Gastrocnemius medialis (tissue), 4 donors: ENCODE measurements around the gene SFTPA2. TPM values are rescaled to one million over a fixed set of nuclear protein-coding genes. Genes with fewer than 3 reads are reported as not detected.
"Not testable (repeated sequence)": the region's sequence is repeated elsewhere in the genome, so short reads cannot be mapped to it uniquely, and the experiment has no call there.

ENCODE experiments used
- ATAC-seq, 2 donors: fragments of 150-250 bp; one replicate each; pipeline ENCODE4 v1.9.1; 2016
- DNase-seq, 2 donors: peaks; one replicate each; pipeline ENCODE4 v3.0.0-alpha.2; 2019
- H3K27ac ChIP-seq, 4 donors: fragments of 200-600 bp; sonication (generic); 1 replicate in 1 of 4; 2 replicates in 3 of 4; pipeline ENCODE4 v1.5.1; 2016 to 2018; ENCODE audit warnings: mild to moderate bottlenecking in 2 of 4, moderate library complexity in 1 of 4
- H3K27me3 ChIP-seq, 3 donors: fragments of 200-600 bp; sonication (generic) in 2 of 3; 1 replicate in 1 of 3; 2 replicates in 2 of 3; pipeline versions ENCODE4 v1.5.1 to v1.6.0; 2016 to 2019; ENCODE audit warnings: mild to moderate bottlenecking in 1 of 3, moderate library complexity in 1 of 3
- H3K36me3 ChIP-seq, 2 donors: fragments of 200-600 bp; sonication (generic) in 1 of 2; one replicate each; pipeline ENCODE4 v1.5.1; 2017 to 2018
- H3K4me1 ChIP-seq, 2 donors: fragments of 200-600 bp; sonication (generic) in 1 of 2; one replicate each; pipeline ENCODE4 v1.5.1; 2016 to 2017; ENCODE audit warnings: mild to moderate bottlenecking in 2 of 2
- H3K4me3 ChIP-seq, 4 donors: fragments of 200-600 bp; sonication (generic) in 3 of 4; 1 replicate in 1 of 4; 2 replicates in 3 of 4; pipeline ENCODE4 v1.5.1; 2016 to 2019; ENCODE audit warnings: mild to moderate bottlenecking in 2 of 4
- H3K9me3 ChIP-seq, 3 donors: fragments of 200-600 bp; sonication (generic) in 2 of 3; 1 replicate in 1 of 3; 2 replicates in 2 of 3; pipeline ENCODE4 v1.5.1; 2016 to 2019
- CTCF ChIP-seq, 5 experiments: fragments of 450-650 bp in 3 of 5; fragments of 200-600 bp in 2 of 5; sonication (generic) in 2 of 5; IDR thresholded peaks in 4 of 5; conservative IDR thresholded peaks in 1 of 5; 1 replicate in 4 of 5; 2 replicates in 1 of 5; pipeline ENCODE4 v1.5.1; 2016 to 2019; ENCODE audit warnings: antibody characterized with exemption in 5 of 5, mild to moderate bottlenecking in 3 of 5, moderate library complexity in 3 of 5
- POLR2A ChIP-seq, 2 donors: fragments of 450-650 bp; IDR thresholded peaks; one replicate each; pipeline ENCODE4 v1.6.1; 2017; ENCODE audit warnings: antibody characterized with exemption in 2 of 2, mild to moderate bottlenecking in 2 of 2, moderate library complexity in 2 of 2
- in situ Hi-C, 4 donors: fragments of 200-750 bp; cut with MboI; loops; one replicate each; pipeline versions ENCODE4 v1.15.0 to v1.8.0; 2017; ENCODE audit warnings: low sequenced_read_pairs in 4 of 4
- intact Hi-C: fragments of 100-400 bp; cut with DNase I; formaldehyde crosslinking; loops from one replicate; pipeline ENCODE4 v1.15.1; 2023; ENCODE audit warnings: low total_unique reads
- total RNA-seq, 4 donors: library from RNA; depleted of rRNA; stranded (reverse); fragments of >200 nt; gene quantifications; one replicate each; pipeline versions ENCODE4 v1.1.0 to v1.2.3, GENCODE V29; 2016

SFTPA2 gene
- total RNA-seq, 4 donors from 2014 or later, result not detected

- H3K36me3 ChIP-seq, result no peaks in the 10 kb centered on the region
- H3K27ac ChIP-seq, result no peak overlapping the region
- intact Hi-C loops, result no loop called here
- DNase-seq (no peak), ATAC-seq (no peak)
- H3K27me3 ChIP-seq, result no peaks in the 10 kb centered on the region
- no peaks in the 10 kb centered on the region for H3K4me1 ChIP-seq
- in situ Hi-C loops, result no loop called here
- H3K9me3 ChIP-seq, result no peaks in the 10 kb centered on the region
- TF ChIP-seq POLR2A (IDR thresholded peaks at IDR 0.05) (no peak), CTCF (IDR thresholded peaks at IDR 0.05 in 4 of 5, conservative IDR thresholded peaks at IDR 0.05 in 1 of 5) (no peak)
- H3K4me3 ChIP-seq, result no peak overlapping the region
Measured at GRCh38 chr10:79588800-79589199, 28.6 kb upstream of the SFTPA2 start.

- in situ Hi-C loops, result no loop called here
- no peaks in the 10 kb centered on the region for H3K4me1 ChIP-seq
- no peaks in the 10 kb centered on the region for H3K9me3 ChIP-seq
- ATAC-seq (no peak), DNase-seq (no peak)
- H3K27me3 ChIP-seq, result no peaks in the 10 kb centered on the region
- H3K4me3 ChIP-seq, result no peak overlapping the region
- TF ChIP-seq CTCF (IDR thresholded peaks at IDR 0.05 in 4 of 5, conservative IDR thresholded peaks at IDR 0.05 in 1 of 5) (no peak), POLR2A (IDR thresholded peaks at IDR 0.05) (no peak)
- intact Hi-C loops, result no loop called here
- H3K27ac ChIP-seq, result no peak overlapping the region
- no peaks in the 10 kb centered on the region for H3K36me3 ChIP-seq
Measured at GRCh38 chr10:79586933-79587332, 26.7 kb upstream of the SFTPA2 start.

GRCh38 chr10:79585870-79586527 lies 25.8 kb upstream of the SFTPA2 start:
- no peak overlapping the region for H3K4me3 ChIP-seq

GRCh38 chr10:79583488-79584024 lies 23.3 kb upstream of the SFTPA2 start:
- intact Hi-C loops, result no loop called here
- Histone ChIP-seq H3K27ac (no peak overlapping the region), H3K4me3 (no peak overlapping the region), H3K4me1 (no peaks in the 10 kb centered on the region), H3K36me3 (no peaks in the 10 kb centered on the region), H3K27me3 (no peaks in the 10 kb centered on the region), H3K9me3 (no peaks in the 10 kb centered on the region)
- DNase-seq (no peak), ATAC-seq (no peak)
- in situ Hi-C loops, result no loop called here
- TF ChIP-seq POLR2A (IDR thresholded peaks at IDR 0.05) (no peak), CTCF (IDR thresholded peaks at IDR 0.05 in 4 of 5, conservative IDR thresholded peaks at IDR 0.05 in 1 of 5) (no peak)

More at GRCh38 chr10:79585870-79586527, 25.8 kb upstream of the SFTPA2 start:
- Histone ChIP-seq H3K27ac (no peak overlapping the region), H3K4me1 (no peaks in the 10 kb centered on the region), H3K36me3 (no peaks in the 10 kb centered on the region), H3K9me3 (no peaks in the 10 kb centered on the region), H3K27me3 (no peaks in the 10 kb centered on the region)
- in situ Hi-C loops (no loop called here), intact Hi-C loops (no loop called here)
- TF ChIP-seq CTCF (IDR thresholded peaks at IDR 0.05 in 4 of 5, conservative IDR thresholded peaks at IDR 0.05 in 1 of 5) (no peak), POLR2A (IDR thresholded peaks at IDR 0.05) (no peak)
- DNase-seq, result no peak
- ATAC-seq, result no peak

GRCh38 chr10:79582954-79583353 lies 22.7 kb upstream of the SFTPA2 start:
- H3K4me3 ChIP-seq, H3K4me1 ChIP-seq, H3K27me3 ChIP-seq, in situ Hi-C loops, H3K9me3 ChIP-seq, intact Hi-C loops, DNase-seq, H3K27ac ChIP-seq, H3K36me3 ChIP-seq, ATAC-seq: not testable (repeated sequence)
